ENCODE results near the gene TLN1.
A peak's percentile ranks its signal among the peaks of the same experiment; 100 is the strongest.

The TLN1 gene

GRCh38 chr9:35684921-35685320 lies 47.1 kb downstream of the TLN1 start:
- DNase-seq (ENCODE audit: low read depth): no peak

DNA sequence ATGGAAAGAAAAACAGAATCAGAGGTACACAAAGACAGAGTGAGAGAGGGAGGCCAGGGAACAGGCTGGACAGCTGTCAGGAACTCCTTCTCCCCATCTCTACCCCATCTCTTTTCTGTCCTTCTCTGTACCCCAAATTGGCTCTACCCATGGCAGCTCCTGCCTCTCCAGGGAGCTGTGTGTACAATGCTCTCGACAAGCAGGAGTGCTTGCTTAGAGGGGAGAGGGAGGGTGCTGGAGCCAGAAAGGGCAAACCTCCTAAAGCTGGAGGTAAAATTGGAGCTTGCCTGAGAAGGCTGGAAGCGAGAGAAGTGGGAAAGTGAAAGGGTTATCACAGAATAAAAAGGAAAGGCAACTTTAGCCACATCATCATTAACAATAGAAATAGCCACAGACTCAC lies 48.7 kb downstream of the TLN1 start:
- DNase-seq (ENCODE audit: low read depth): no peak

- no peak for DNase-seq (ENCODE audit: low read depth)
These were observed 49.3 kb downstream of the TLN1 start for GRCh38 chr9:35682520-35683315.

DNA sequence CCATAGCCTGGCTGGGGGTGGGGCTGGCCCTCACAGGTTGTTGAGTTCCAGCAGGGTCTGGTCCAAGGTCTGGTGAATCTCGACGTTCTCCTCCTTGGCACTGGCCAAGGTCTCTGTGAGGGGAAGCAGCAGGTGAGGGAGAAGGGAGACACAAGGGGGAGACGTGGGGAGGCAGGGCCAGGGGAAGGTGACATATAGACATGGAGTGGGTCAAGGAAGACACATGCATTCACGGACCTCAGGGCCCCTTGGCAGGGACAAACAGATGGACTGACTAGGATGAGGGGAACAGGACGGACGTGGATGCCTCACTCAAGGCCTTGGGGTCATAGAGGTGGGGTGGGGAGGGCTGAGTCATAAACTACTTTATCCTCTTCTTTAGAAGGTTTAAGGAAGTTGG lies 49.9 kb downstream of the TLN1 start:
- peak; percentile 48 for DNase-seq (ENCODE audit: low read depth)

DNA sequence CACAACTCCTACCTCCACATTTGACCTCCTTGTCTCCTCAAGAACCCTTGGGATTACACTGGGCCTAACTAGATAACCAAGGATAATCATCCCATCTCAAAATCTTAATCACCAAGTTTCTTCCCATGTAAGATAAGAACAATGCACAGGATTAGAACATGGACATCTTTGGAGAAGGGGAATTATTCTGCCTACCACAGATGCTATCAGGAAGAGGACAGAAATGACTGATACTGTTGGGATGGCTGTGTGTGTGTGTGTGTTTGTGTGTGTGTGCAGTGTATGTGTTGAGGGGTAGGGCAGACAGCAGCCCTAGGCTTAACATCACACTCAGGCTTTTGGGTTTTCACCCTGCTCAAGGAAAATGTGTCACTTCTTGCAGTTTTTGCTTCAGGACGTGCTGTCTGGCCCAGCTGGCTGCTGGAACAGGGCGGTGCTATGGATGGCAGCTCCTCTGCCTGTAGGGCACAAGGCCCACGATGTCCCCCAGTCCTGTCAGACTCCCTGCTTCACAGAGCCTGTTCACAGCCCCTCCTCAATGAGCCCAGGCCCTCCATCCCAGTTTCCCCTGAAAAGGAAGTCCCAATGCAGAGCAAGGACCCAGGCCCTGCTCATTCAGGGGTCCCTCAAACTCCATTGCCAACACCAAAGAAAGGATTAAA lies 50.5 kb downstream of the TLN1 start:
- peak; percentile 61 for DNase-seq (ENCODE audit: low read depth)

GRCh38 chr9:35680331-35681105 lies 51.5 kb downstream of the TLN1 start:
- DNase-seq (ENCODE audit: low read depth): peak; percentile 81

DNA sequence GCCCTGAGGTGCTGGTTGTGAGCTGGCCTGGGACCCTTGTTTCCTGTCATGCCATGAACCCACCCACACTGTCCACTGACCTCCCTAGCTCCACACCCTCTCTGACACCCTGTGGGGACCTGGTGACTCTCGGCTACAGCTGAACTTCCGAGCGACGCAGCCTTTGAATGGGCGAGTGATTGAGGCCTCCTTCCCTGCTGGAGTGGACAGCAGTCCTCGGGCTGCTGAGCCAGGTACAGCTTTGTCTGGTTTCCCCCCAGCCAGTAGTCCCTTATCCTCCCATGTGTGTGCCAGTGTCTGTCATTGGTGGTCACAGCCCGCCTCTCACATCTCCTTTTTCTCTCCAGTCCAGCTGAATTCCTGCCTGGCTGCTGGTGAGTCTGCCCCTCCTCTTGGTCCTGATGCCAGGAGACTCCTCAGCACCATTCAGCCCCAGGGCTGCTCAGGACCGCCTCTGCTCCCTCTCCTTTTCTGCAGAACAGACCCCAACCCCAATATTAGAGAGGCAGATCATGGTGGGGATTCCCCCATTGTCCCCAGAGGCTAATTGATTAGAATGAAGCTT lies 52.1 kb downstream of the TLN1 start:
- peak; percentile 67 for DNase-seq (ENCODE audit: low read depth)

GRCh38 chr9:35679091-35679490 lies 52.9 kb downstream of the TLN1 start:
- no peak for DNase-seq (ENCODE audit: low read depth)

DNA sequence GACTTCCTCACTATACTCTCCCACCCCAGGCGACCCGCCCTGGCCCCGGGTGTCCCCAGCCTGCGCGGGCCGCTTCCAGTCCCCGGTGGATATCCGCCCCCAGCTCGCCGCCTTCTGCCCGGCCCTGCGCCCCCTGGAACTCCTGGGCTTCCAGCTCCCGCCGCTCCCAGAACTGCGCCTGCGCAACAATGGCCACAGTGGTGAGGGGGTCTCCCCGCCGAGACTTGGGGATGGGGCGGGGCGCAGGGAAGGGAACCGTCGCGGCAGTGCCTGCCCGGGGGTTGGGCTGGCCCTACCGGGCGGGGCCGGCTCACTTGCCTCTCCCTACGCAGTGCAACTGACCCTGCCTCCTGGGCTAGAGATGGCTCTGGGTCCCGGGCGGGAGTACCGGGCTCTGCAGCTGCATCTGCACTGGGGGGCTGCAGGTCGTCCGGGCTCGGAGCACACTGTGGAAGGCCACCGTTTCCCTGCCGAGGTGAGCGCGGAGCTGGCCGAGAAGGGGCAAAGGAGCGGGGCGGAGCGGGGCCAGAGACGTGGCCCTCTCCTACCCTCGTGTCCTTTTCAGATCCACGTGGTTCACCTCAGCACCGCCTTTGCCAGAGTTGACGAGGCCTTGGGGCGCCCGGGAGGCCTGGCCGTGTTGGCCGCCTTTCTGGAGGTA lies 56.1 kb downstream of the TLN1 start:
- DNase-seq (ENCODE audit: low read depth): no peak

DNA sequence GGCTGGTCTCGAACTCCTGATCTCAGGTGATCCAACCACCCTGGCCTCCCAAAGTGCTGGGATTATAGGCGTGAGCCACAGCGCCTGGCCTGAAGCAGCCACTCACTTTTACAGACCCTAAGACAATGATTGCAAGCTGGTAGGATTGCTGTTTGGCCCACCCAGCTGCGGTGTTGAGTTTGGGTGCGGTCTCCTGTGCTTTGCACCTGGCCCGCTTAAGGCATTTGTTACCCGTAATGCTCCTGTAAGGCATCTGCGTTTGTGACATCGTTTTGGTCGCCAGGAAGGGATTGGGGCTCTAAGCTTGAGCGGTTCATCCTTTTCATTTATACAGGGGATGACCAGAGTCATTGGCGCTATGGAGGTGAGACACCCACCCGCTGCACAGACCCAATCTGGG lies 56.8 kb downstream of the TLN1 start:
- no peak for DNase-seq (ENCODE audit: low read depth)

DNA sequence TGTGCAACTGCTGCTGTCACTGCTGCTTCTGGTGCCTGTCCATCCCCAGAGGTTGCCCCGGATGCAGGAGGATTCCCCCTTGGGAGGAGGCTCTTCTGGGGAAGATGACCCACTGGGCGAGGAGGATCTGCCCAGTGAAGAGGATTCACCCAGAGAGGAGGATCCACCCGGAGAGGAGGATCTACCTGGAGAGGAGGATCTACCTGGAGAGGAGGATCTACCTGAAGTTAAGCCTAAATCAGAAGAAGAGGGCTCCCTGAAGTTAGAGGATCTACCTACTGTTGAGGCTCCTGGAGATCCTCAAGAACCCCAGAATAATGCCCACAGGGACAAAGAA lies 58.0 kb downstream of the TLN1 start:
- DNase-seq (ENCODE audit: low read depth): no peak

- DNase-seq (ENCODE audit: low read depth): peak; percentile 37
These were observed 58.6 kb downstream of the TLN1 start, which contains the start of gene CA9 for GRCh38 chr9:35673132-35674024. Gene CA9 (plus strand): TSS chr9:35673928. CDS start chr9:35673960, 32 bp downstream.

DNA sequence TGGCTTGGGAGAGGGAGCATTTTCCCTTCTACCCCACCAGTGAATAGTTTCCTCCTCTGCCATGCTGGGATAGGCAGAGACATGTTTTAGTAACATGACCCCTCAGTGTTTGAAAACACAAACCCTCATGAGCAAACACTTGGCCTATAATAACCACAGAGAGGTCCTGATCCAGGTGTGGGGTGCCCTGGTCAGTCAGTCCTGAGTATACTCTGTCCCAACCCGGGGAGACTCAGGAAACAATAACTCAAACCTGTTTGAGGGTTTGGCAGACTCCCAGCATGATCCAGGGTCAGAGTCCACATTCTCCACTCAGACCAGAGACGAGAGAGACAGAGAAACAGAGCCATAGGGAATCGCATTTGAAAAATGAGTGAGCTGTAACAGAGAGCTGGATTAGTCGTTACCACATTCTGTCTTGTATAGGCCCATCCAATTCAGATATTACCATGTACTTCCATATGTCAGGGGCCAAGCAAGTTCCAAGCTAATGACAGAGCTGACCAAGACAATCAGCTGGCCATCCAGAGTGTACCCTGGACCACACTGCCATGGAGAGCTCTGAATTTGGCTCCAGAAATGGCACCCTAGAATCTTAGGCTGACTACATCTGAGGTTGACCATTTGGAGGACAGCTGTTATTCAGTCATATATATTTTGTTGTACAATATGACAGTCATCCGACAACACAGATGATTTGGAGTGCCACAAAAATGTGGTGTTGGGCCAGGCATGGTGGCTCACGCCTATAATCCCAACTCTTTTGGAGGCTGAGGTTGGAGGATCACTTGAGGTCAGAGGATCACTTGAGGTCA lies 62.5 kb downstream of the TLN1 start:
- DNase-seq (ENCODE audit: low read depth): peak; percentile 41

- no peak for DNase-seq (ENCODE audit: low read depth)
These were observed 64.1 kb downstream of the TLN1 start for GRCh38 chr9:35667939-35668338.

DNA sequence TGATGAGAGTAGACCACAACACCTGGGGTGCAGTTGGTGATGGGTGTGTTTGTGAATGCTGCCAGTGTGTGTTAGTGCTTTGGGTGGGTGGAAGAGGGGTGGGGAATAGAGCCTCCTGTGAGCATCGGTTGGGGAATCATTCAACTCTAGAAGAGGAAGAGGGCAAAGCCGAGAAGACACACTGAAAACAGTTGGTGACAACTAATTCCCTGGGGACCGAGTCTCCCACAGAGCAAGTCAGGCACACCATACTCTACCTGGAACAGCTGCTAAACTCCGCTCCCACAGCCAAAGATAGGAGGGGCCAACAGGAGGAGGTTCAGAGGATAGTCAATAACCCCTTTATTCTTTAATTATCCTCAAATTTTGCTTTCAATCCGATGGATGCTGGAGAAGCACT lies 65.4 kb downstream of the TLN1 start:
- DNase-seq (ENCODE audit: low read depth): no peak

DNA sequence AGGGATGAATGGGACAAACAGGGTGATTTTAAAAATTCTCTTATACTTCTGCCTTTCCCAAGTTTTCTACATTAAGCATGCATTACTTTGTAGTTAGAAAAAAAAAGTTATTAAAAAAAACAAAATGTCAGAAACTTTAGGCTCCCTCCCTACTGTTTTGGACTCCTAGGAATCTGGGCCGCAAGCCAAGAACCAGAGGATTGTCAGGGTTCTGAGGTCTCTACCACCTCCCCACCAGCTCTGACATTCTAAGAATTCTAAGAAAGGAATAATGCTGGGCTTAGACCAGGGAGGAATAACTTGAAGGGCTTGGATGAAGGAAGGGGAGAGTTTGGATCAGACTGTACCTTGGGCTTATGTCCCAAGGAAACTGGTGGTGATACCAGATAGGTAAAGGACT lies 66.0 kb downstream of the TLN1 start:
- DNase-seq (ENCODE audit: low read depth): peak; percentile 84

DNA sequence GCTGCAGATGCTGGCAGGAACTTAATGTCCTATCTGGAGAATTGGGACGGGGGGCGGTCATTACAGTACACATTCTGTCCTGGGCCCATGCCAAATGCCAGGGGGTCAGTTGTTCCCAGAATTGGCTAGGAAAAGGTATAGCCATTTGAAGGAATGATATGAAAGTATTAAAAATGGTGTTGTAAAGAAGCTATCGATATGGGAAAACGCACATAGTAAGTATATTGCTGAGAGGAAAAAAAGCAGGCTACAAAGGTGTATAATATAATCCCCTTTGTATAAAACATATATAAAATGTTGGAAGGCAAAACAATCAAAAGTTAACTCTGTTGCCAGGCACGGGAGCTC lies 66.5 kb downstream of the TLN1 start:
- no peak for DNase-seq (ENCODE audit: low read depth)

GRCh38 chr9:35664531-35665470 lies 67.2 kb downstream of the TLN1 start, which contains the start of gene ARHGEF39:
Gene ARHGEF39 (minus strand): TSS chr9:35665195. CDS start chr9:35665169, 26 bp downstream.
- DNase-seq (ENCODE audit: low read depth): peak; percentile 85

DNA sequence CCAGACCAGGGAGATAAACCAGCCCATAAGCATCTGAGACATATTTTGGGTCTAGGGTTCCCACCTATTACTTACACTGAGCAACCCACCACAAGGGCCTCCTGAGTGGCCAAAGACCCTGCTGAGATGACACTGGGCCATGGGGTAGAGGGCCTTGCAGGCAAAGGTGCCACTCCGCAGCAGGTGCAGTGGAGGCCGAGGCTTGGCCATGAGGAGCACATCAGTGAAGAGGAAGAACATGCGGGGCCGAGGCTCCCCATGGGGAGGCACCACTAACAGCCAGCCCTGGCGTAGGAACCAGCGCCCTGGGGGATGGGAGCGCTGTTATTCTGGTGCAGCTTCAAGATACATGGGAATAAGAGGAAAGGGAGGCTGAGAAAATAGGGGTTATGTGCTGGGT lies 69.6 kb downstream of the TLN1 start:
- no peak for DNase-seq (ENCODE audit: low read depth)
